Measurements from ENCODE around the gene KCTD17.

DNA sequence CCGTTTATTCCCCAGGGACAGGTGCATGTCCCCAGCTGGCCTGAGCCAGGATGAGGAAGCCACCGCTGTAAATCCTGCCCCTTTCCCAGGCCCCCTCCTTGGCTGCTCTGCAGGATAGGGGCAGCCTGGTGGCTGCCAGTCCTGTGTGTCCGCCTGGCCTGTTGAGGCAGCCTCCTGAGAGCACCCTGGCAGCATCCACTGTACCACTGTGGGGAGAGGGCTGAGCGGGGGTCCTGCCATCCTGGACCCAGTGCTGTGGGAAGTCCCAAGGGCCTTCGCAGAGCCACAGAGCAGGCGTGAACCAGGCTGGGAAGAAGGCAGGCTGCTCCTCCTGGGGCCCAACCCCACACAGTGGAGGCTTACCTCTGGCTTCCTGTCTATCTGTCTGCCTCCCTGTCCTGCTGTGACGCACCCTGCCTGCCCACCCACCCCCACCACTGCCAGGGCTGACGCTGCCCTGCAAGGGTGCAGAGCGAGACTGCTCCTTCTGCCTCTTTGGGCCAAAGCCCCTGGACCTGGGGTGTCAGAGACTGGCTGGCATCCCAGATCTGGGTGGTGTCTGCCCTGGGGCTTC lies 8.4 kb downstream of the KCTD17 start:
- TF ChIP-seq POLR2AphosphoS5 (IDR thresholded peaks at IDR 0.05) = no peak
- TF ChIP-seq, protein P1, sequence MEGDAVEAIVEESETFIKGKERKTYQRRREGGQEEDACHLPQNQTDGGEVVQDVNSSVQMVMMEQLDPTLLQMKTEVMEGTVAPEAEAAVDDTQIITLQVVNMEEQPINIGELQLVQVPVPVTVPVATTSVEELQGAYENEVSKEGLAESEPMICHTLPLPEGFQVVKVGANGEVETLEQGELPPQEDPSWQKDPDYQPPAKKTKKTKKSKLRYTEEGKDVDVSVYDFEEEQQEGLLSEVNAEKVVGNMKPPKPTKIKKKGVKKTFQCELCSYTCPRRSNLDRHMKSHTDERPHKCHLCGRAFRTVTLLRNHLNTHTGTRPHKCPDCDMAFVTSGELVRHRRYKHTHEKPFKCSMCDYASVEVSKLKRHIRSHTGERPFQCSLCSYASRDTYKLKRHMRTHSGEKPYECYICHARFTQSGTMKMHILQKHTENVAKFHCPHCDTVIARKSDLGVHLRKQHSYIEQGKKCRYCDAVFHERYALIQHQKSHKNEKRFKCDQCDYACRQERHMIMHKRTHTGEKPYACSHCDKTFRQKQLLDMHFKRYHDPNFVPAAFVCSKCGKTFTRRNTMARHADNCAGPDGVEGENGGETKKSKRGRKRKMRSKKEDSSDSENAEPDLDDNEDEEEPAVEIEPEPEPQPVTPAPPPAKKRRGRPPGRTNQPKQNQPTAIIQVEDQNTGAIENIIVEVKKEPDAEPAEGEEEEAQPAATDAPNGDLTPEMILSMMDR (IDR thresholded peaks at IDR 0.05) = no peak
